ENCODE data around the gene CCDC182.
A peak's percentile ranks its signal among the peaks of the same experiment; 100 is the strongest.

The CCDC182 gene

DNA sequence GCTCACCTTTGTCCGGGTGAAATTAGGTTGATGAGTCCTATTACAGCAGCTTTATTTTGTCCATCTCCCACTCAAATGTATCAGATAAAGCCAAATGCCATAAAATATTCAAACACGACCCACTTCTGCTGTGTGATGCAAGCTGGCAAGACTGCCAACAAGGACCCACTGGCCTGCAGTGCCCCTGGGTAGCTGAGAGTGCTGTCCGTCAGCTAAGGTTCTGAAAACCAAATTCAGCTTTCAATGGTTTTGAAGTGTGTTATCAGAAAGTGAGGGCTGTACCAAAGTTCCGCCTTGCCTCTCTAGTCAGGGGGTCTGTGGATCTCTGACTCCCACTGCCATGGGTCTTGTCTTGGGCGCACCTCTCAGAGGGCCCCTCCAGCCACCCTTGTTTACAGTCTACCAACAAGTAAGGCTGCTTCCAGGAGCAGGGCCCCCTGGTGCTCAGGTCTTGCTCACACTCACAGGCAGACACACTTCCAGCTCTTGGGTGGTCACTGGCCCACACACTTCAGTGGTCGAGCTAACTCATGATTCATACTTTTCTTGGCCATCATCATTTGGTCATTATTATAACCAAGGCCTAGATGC, 10.5 kb upstream of the CCDC182 start:
- no peak for DNase-seq

DNA sequence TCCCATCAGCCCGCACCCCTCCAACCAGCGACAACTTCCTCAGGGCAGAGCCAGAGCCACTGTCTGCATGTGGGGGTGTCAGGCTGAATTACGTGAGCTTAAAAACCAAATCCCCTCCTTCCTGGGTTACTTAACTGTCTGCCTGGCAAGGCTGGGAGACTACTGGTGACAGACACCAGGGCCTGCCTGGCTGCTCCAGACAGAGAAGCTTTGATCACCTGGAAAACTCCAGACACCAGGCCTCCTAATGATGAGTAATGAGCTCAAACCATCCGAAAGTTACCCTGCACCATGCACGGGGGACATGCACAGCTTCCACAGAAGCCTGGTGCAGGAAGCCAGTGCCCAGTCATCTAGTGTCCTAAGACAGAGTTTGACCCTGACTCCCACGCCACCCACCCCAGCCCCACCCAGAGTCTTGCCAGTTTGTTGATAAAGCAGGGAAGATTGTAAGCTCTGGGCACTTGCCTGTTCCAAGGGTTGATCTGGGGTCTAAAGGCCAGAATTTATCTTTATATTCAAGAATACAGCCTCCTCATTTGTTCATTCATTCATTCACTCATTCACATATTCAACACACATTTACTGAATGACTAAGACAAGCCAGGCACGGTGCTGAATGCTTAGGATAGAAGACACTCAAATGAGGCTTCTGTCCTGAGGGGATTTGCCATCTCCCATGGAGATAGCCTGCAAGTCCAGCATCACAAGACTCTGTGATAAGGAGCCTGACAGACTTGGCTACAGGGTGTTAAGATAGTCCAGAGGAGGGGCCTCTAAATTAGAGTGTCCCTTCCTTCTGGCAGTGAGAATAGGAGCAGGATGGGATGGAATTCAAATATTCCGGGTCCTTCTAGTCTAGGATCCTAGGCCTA, 7.2 kb upstream of the CCDC182 start:
- DNase-seq: no peak

DNA sequence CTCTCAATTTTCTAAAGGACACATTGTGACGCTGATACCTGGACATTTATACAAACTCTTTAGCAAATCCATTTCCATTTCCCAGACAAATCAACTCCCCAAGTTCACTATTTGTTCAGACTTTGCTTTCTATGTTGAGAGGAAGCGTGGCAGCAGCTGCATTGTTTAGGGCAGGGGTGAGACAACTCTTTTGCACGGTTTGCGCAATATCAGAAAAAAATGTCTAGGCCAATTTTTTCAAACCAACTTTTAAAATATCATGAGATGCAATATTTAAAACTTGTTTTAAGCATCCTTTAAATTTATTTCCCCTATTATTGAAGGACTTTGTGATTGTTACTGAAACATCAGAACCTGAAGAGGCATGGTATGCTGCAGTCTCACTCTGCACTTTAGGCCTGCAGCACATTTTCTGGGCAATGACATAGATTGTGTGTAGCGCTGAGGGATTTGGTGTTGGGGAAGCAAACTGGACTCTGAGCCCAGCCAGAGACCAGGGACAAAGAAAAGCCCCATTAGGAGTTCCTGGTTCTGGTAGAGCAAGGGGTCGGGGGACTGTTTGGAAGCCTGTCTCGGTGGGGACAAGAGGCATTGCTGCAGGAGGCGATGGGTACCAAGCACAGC, 6.4 kb upstream of the CCDC182 start:
- no peak for DNase-seq

DNA sequence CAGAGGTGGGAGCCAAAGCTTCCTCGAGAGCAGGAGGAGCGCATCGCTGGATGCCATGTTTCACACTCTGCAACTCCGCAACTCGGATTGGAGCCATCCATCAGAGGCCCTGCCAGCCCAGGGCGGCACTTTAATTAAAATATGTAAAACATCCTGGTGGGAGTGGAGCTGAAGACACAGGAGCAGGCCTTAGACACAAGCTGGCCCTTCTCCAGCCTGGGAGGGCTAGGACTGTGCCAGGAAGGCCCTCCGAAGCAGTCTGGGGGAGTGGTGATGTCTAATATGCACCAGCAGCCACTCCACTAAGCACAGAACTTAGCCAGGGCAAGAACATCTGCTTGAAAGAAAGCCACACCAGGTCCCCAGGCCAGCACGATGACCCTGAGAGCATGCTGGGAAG, 5.8 kb upstream of the CCDC182 start:
- no peak for DNase-seq

DNA sequence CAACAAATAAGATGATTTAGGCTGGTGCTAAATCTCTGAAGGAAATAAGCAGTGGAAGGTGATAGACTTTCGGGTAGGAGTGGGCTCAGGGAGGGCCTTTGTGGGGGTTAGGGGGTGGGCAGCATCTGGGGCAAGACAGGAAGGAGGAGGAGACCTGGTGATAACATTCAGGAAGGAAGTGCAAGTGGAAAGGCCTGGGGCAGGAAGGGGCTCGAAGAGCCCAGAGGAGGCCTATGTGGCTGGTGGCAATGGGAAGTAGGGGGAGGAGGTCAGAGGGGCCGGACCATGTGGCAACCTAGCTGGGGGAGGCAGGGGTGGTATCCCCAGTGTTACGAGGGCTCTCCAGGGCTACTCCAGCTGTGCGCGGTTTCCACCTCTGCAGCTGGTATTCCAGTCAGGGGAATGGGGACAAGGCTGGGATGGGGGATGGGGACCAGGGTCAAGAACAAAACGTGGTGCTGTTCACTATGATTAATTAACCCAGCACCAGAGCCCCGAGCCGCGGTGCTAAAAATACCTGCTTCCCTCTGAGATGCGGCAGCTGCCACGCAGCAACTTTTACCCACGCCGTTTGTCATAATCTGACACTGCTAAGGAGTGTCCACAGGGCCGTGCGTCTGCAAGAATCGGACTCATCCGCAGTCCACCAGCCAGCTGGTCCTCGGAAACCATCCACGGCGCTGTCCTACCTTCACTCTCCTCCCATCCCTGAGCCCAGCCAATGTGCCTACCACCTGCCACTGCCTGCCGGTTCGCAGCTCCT, 5.2 kb upstream of the CCDC182 start:
- no peak for DNase-seq

DNA sequence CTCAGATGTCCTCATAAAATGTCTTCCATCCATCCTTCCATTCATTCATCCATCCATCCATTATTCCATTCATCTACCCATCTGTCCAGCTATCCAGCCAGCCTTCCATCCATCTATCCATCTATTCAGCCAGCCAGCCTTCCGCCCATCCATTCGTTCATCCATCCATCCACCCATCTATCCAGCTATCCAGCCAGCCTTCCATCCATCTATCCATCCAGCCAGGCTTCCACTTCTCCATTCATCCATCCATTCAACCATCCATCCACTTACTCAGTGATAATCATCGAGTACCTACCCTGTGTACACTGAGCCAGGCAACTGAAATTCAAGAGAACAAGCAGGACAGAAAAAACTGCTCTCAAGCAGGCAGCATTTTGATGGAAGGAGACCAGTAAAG, 4.6 kb upstream of the CCDC182 start:
- no peak for DNase-seq

DNA sequence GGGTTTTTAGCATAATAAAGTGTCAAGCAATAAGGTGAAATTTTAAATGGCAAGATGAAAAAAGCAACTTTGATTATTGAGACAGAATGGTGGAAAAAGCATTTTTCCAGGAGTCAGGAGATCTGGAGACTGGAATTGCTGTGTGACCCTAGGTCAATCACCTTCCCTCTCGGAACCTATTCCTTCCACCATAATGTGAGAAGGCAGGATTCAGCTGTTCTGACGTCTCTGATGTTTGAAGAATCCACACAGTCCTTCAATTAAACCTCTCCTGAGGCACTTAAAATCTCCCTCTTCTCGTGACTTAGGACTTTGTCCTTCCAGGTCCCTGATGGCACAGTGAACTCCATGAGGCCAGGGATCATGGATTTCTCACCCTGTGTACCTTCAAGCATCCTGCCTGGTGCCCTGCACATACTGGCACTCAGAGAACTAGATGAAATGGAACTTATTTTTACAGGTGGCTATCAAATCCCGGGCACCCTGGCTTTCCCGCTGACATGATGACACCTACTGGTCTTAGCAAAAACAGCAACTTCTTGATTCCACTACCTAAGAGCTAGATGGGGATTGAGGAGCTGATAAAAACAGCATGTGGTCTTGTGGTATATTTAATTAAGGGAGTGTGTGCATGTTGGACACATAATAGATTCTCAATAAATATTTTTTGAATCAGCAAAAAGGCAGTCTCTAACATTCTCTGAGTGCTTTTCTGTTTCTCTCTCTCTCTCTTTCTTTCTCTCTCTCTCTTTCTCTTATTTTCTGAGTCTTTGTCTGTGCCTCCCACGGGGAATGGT, 2.3 kb upstream of the CCDC182 start:
- peak; percentile 73 for DNase-seq

DNA sequence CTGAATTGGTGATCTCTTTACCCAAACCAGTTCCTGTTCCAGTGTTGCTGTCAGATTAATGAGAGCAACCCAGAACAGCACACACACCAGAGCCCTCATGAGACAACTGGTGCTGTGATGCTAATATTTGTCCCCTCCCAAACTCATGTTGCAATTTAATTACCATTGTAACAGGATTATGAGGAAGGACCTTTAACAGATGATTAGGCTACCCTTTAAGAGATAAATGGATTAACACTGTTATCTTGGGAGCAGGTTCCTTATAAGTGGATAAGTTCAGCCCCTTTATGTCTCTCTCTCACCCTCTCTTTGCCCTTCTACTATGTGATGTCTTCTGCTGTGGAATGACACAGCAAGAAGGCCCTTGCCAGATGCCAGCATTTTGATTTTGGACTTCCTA, 1.1 kb upstream of the CCDC182 start:
- DNase-seq: no peak

DNA sequence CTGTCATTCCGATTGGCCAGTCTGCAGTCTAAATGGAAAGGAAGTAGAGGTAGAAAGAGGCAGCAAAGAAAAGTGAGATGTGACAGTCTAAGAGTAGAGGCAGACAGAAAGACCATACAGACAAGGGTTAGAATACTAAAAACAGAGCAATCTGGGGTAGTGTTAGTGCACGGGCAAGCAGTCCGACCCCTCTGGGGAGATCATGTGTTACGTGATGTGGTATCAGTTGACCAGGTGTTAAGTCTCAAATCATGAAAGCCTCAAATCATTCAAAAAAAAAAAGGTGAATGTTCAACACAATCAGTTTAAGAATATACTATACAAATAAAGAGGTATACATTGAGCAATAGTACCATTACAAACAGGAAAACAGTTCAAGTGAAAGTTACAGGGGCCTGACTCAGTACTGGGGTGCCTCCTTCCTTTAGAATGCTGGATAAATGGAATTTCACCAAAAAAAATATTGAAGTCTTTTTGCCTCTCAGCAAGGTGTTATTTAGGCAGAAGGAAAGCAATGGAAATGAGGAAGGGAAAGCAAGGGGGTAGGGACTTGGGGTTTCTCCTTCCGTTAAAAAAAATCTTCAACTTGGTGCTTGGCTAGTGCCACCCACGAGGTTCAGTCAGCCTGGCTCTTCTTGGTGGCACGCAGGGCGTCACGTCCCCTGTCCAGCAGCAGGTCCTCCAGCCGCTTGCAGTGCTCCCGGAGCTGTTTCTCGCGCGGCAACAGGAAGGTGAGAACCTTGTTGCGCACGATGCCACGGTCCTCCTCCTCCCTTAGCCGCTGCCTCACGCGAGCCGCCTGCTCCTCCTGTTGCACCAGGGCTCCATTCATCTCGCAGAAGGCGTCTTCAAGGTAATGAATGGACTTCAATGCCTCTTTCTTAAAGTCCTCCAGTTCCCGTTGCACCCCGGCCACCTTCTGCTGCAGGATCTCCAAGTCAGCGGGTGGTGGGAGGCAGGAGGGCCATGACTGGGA, 616 bp downstream of the CCDC182 start:
- no peak for DNase-seq

DNA sequence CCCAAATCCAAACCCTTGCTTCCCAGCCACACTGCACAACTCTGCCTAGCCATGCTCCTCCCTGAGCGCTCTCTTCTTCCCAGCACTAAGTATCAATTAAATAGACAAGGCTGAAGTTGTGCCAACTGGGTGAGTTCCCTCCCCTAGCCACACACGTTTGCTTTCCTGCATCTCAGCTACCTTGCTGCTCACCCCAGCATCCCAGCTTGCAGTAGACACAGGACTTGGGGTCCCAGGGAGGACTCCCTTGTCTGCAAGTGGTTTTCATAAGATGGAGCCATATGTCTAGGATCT, 4.9 kb downstream of the CCDC182 start:
- no peak for DNase-seq

DNA sequence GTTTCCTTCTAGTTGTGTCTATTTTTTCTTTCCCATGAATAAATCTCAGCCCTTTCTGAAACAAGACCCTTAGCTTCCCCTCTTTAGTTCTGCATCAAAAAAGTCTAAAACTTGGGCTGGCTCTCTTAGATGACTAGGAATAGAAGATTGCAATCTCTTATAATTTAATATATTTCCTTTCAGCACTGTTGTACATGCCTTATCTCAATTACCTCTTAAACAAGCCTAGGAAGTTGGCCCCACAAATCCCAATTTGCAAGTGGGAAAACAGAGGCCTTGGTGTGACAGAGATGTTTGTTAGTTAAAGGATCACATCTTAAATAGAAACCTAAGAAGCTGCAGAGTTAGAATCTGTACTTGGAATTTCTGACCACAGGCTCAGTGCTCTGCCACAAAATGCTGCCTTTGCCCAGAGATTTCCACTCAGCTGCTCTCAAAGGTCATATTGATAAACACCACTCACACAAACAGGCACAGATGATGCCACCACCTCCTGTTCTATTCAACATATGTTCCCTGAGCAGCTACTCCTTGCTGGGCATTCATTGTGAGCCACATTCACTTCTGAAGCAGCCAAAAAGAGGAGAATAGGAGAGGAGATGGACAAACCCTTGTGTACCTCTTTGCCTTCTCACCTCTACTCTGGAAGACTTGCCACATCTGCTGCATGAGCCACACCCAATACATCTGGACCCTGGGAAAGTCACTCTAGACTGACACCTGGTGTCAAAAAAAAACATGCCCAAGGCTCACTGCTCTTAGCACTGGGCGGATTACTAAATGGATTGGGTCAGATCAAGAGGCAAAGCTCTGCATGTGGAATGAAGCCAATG, 5.5 kb downstream of the CCDC182 start:
- peak; percentile 69 for DNase-seq

DNA sequence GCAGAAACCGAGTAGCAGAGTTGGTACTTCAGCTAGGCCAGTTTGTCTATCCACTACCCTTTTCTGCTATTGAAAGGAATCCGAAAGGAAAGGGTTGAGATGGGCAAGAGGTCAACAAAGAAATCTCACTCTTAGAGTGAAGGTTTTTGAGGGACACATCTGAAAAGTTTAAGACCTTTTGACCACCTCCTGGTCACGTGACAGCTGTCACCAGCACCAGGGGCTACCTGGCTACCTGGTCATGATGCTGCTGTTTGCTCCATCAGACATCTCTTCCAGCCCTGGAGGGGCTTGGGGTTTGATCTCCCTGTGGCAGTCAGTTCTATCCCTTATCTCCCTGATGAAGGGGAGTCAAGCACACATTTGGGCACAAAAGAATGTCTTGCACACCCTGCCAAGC, 7.6 kb downstream of the CCDC182 start:
- no peak for DNase-seq

DNA sequence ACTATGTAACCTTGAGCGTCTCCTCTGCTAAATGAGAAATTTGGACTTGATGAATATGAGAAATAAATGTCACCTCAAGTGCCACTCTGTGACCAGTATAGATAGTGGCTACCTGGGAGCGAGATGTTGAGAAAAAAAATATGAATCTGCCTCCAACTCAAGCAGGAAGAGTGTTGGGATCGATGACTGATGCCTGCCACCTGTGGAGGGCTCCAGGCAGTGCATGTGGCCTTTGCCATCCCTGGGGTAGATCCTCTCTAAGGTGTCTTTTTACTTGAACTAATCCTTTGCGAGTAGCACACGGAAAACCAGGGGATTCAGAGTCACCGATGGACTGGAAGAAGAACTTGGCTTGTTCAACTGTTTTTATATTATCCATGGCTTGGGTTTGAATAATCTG, 9.4 kb downstream of the CCDC182 start:
- peak; percentile 3 for DNase-seq

DNA sequence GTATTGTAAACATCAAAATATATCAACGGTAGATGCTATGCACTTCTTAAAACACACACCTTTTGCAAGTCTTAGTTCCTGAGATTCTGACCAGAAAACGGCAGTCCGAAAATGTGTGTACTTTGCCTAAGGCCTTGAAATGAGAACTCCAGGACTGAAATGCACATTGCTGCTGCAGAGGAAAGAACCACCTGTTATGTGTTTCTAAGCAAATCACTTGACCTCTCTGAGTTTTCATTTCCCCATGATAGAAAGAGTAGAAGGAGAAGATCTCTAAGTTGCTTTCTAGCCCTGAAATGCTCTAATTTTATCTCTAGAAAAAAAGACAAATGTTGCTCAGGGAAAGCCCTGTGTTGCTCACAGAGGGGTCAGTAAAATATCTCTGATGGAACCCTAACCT, 9.9 kb downstream of the CCDC182 start:
- no peak for DNase-seq

DNA sequence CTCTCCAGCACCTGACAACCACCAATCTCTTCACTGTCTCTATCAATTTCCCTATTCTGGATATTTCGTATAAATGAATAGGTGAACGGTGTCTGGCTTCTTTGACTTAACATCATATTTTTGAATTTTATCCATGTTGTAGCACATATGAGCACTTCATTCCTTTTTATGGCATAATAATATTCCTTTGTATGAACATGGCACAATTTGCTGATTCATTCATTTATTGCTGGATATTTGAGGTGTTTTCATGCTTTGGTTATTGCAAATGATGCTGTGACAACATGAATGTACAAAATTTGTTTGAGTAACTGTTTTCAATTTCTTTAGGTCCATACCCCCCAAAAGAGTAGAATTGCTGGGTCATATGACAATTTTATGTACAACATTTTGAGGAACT, 12.0 kb downstream of the CCDC182 start:
- DNase-seq: no peak

DNA sequence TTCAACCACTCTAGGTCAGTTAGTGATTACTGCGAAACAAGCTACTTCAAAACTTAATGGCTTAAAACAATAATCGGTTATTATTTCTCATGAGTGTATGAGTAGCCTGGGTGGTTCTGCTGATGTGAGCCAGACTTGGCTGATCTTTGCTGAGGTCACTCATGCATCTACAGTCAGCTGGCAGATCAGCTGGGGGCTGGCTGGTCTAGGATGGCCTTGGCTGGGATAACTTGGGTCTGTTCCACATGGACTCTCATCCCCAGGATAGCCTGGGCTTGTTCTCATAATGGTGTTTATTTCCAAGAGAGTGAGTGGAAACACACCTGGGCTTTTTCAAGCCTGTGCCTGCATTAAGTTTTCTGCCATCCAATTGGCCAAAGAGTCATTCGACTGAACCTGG, 13.0 kb downstream of the CCDC182 start:
- DNase-seq: peak; percentile 68

DNA sequence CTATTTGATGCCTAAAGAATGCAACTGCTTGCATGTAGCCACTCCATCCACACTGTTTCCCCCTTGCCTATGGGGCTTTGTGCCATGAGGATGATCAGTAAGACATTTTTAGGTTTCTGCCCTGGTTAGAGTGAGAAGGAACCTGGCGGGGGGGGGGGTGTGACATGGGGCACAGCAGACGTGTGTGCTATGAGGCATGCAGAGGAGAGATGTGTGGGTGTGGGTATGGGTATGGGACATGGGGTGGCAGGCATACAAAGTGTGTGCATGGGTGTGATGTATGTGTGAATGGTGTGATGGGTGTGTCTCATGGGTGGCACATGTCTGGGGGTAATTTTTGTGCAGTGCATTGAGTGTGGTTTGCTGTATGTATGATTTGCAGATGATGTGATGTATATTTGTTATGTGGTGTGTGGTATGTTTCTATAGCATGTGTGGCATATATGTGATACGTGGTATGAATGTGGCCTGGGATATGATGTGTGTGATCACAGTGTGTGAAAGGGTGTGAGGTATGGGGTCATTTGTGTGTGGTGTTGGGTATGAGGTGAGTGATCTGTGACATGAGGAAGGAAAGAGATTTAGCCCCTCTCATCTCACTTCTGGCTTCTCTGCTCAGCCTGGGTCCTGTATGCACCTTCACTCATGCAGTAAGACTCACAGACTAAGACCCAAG, 14.9 kb downstream of the CCDC182 start:
- DNase-seq: no peak

DNA sequence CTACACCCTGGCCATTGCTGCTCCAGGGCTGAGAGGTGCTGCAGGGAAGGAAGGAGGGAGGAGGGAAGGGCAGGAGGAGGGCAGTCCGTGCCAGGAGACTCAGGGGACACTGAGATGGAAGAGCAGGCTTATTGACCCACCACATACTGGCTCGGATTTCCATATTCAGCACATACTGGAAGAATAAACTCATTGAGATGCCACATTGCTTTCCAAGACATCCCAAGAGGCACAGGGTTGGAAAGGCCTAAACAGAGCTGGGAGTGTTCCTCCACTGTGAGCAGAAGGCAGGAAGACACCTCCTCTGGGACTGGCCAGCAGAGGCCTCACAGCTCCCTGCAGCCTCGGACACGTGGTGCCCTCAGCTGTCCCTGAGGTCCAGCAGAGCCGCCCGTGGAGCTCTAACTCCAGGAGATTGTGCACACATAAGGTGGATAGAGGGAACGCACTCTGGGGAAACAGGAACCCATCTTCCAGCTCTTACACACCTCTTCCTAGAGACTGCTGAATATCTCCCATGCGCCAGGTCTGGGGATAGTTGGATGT, 17.4 kb downstream of the CCDC182 start:
- DNase-seq: no peak

DNA sequence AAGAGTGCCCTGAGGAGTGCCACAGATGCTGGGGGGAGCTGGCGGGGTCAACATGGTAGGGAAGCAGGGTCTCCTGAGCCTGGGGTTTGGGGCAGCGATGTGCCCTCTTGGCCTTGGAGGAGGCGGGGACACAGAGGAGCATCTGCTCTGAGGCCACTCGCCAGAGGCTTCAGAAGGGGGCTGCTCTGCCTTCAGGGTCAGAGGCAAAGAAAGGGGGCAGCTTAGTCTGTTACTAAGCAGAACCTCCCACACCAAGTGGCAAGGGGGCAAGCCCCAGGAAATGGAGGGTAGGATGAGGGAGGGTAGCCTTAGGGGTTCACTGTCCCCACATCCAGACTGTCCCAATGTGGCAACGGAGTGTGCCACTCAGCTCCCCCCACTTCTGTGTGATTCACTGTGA, 18.3 kb downstream of the CCDC182 start:
- DNase-seq: no peak
